Measurements from ENCODE around the gene TNFRSF4. TPM values are rescaled to one million over a fixed set of nuclear protein-coding genes. Genes with fewer than 3 reads are reported as not detected.

The TNFRSF4 gene
- total RNA-seq, 1 donor from 2014 or later: 0.38 TPM

- H3K36me3 Mint-ChIP-seq (ENCODE audit: insufficient read depth): peaks cover 14% of the 10 kb centered on the region
- no peak overlapping the region for H3K27ac Mint-ChIP-seq
- no peaks in the 10 kb centered on the region for H3K27me3 Mint-ChIP-seq
- TF ChIP-seq, protein P1, sequence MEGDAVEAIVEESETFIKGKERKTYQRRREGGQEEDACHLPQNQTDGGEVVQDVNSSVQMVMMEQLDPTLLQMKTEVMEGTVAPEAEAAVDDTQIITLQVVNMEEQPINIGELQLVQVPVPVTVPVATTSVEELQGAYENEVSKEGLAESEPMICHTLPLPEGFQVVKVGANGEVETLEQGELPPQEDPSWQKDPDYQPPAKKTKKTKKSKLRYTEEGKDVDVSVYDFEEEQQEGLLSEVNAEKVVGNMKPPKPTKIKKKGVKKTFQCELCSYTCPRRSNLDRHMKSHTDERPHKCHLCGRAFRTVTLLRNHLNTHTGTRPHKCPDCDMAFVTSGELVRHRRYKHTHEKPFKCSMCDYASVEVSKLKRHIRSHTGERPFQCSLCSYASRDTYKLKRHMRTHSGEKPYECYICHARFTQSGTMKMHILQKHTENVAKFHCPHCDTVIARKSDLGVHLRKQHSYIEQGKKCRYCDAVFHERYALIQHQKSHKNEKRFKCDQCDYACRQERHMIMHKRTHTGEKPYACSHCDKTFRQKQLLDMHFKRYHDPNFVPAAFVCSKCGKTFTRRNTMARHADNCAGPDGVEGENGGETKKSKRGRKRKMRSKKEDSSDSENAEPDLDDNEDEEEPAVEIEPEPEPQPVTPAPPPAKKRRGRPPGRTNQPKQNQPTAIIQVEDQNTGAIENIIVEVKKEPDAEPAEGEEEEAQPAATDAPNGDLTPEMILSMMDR (IDR thresholded peaks at IDR 0.05; ENCODE audit: unreplicated experiment): no peak
- no peaks in the 10 kb centered on the region for H3K9me3 Mint-ChIP-seq (ENCODE audit: low read depth)
- DNase-seq (ENCODE audit: low spot score, unreplicated experiment): no peak
- no peak overlapping the region for H3K4me3 Mint-ChIP-seq (ENCODE audit: low read depth)
- H3K4me1 Mint-ChIP-seq (ENCODE audit: low read depth): no peaks in the 10 kb centered on the region
These were observed 3.9 kb upstream of the TNFRSF4 start for GRCh38 chr1:1217621-1218523.

GRCh38 chr1:1216770-1217620 lies 3.0 kb upstream of the TNFRSF4 start:
- TF ChIP-seq, protein P1 (IDR thresholded peaks at IDR 0.05; ENCODE audit: unreplicated experiment): no peak
- Mint-ChIP-seq H3K36me3 (ENCODE audit: insufficient read depth) (peaks cover 12% of the 10 kb centered on the region), H3K27me3 (no peaks in the 10 kb centered on the region), H3K4me3 (ENCODE audit: low read depth) (no peak overlapping the region), H3K4me1 (ENCODE audit: low read depth) (no peaks in the 10 kb centered on the region), H3K27ac (no peak overlapping the region), H3K9me3 (ENCODE audit: low read depth) (no peaks in the 10 kb centered on the region)
- DNase-seq (ENCODE audit: low spot score, unreplicated experiment): no peak

DNA sequence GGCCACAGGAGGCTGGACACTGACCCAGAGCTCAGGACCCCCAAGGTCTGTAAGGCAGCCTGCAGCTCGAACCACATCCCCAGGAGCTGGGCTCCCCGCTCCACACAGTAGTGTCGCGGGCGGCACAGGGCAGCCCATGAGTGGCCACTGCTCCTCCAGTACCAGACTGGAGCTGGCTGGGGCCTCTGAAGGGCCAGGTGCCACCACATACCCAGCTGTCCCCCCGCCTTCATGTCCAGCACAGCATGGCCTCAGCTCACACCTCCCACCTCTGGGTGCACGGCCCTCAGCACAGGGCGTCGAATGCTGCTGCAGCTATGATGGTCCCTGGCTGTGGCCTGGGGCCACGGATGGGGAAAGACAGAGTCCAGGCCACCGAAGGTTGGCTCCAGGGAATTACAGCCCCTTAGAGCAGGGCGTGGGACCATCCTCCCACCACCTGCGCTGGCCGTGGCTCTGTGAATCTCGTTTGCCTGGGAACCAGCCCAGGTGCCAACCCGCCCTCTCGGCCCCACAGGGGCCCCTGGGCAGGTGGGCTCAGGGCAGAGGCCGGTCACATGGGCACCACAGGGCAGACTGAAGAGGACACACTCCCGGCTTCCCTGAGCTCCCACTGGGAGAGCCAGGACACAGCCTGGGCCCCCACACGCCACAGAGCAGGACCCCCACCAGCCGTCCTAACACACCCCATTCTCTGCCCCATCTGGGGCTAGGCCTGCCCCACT lies 2.1 kb upstream of the TNFRSF4 start:
- Mint-ChIP-seq H3K27me3 (no peaks in the 10 kb centered on the region), H3K4me3 (ENCODE audit: low read depth) (no peak overlapping the region), H3K4me1 (ENCODE audit: low read depth) (no peaks in the 10 kb centered on the region), H3K36me3 (ENCODE audit: insufficient read depth) (peaks cover 10% of the 10 kb centered on the region), H3K9me3 (ENCODE audit: low read depth) (no peaks in the 10 kb centered on the region), H3K27ac (no peak overlapping the region)
- TF ChIP-seq, protein P1 (IDR thresholded peaks at IDR 0.05; ENCODE audit: unreplicated experiment): no peak
- no peak for DNase-seq (ENCODE audit: low spot score, unreplicated experiment)

GRCh38 chr1:1215080-1215676 lies 1.2 kb upstream of the TNFRSF4 start:
- H3K9me3 Mint-ChIP-seq (ENCODE audit: low read depth): no peaks in the 10 kb centered on the region
- TF ChIP-seq, protein P1 (IDR thresholded peaks at IDR 0.05; ENCODE audit: unreplicated experiment): no peak
- DNase-seq (ENCODE audit: low spot score, unreplicated experiment): no peak
- no peak overlapping the region for H3K4me3 Mint-ChIP-seq (ENCODE audit: low read depth)
- H3K36me3 Mint-ChIP-seq (ENCODE audit: insufficient read depth): peaks cover 6% of the 10 kb centered on the region
- H3K4me1 Mint-ChIP-seq (ENCODE audit: low read depth): no peaks in the 10 kb centered on the region
- no peaks in the 10 kb centered on the region for H3K27me3 Mint-ChIP-seq
- H3K27ac Mint-ChIP-seq: no peak overlapping the region

All from progenitor cell of endocrine pancreas (in vitro differentiated cells).